Measurements from ENCODE around the gene LRP1B. TPM values are rescaled to one million over a fixed set of nuclear protein-coding genes. Genes with fewer than 3 reads are reported as not detected.

The LRP1B gene
- polyA plus RNA-seq, 1 donor from 2014 or later = 12.7 TPM

GRCh38 chr2:140359056-140359771 is 1771.6 kb downstream of the LRP1B start:
- no peaks in the 10 kb centered on the region for H3K9me2 ChIP-seq (ENCODE audit: insufficient read depth, low read length)
- no peak overlapping the region for H3K4me2 ChIP-seq (ENCODE audit: low read length)
- H3K27me3 ChIP-seq (ENCODE audit: insufficient read depth, low read depth, low read length) = no peaks in the 10 kb centered on the region
- H4K20me1 ChIP-seq (ENCODE audit: insufficient read depth) = no peaks in the 10 kb centered on the region
- no peak overlapping the region for H3K9ac ChIP-seq (ENCODE audit: low read length)
- H3K36me3 ChIP-seq (ENCODE audit: insufficient read depth, low read length) = no peaks in the 10 kb centered on the region
- H3K9me3 ChIP-seq (ENCODE audit: low read length) = no peaks in the 10 kb centered on the region
- H3K79me2 ChIP-seq (replicated peaks; ENCODE audit: insufficient read depth, low read length) = no peaks in the 10 kb centered on the region
- no peak overlapping the region for H2AFZ ChIP-seq (ENCODE audit: low read depth, low read length)
- no peak overlapping the region for H3K4me3 ChIP-seq (ENCODE audit: low read length)
- TF ChIP-seq SMC3 (conservative IDR thresholded peaks at IDR 0.05; ENCODE audit: poor library complexity) (no peak), POLR2AphosphoS5 (IDR thresholded peaks at IDR 0.05) (no peak), RAD21 (conservative IDR thresholded peaks at IDR 0.05) (no peak), CTCF (IDR thresholded peaks at IDR 0.05; ENCODE audit: poor library complexity, severe bottlenecking) (no peak), EP300 (conservative IDR thresholded peaks at IDR 0.05; ENCODE audit: poor library complexity, severe bottlenecking) (no peak), TAF1 (IDR thresholded peaks at IDR 0.05; ENCODE audit: low read depth) (no peak), REST (IDR thresholded peaks at IDR 0.05; ENCODE audit: borderline replicate concordance) (no peak), MXI1 (conservative IDR thresholded peaks at IDR 0.05; ENCODE audit: poor library complexity, severe bottlenecking) (no peak), EZH2 (IDR thresholded peaks at IDR 0.05; ENCODE audit: borderline replicate concordance, insufficient read depth, low read length, poor library complexity, severe bottlenecking) (no peak)
- H3F3A ChIP-seq (ENCODE audit: insufficient read depth, low read length, poor library complexity, severe bottlenecking) = no peaks in the 10 kb centered on the region
- H3K27ac ChIP-seq (ENCODE audit: low read length) = no peak overlapping the region

GRCh38 chr2:140356697-140357096 is 1774.1 kb downstream of the LRP1B start:
- Histone ChIP-seq H3K9me3 (ENCODE audit: low read length) (no peaks in the 10 kb centered on the region), H3K9ac (ENCODE audit: low read length) (no peak overlapping the region), H3F3A (ENCODE audit: insufficient read depth, low read length, poor library complexity, severe bottlenecking) (no peaks in the 10 kb centered on the region), H3K27ac (ENCODE audit: low read length) (no peak overlapping the region), H3K4me3 (ENCODE audit: low read length) (no peak overlapping the region), H3K9me2 (ENCODE audit: insufficient read depth, low read length) (no peaks in the 10 kb centered on the region), H2AFZ (ENCODE audit: low read depth, low read length) (no peak overlapping the region), H4K20me1 (ENCODE audit: insufficient read depth) (no peaks in the 10 kb centered on the region), H3K27me3 (ENCODE audit: insufficient read depth, low read depth, low read length) (no peaks in the 10 kb centered on the region), H3K36me3 (ENCODE audit: insufficient read depth, low read length) (no peaks in the 10 kb centered on the region), H3K4me2 (ENCODE audit: low read length) (no peak overlapping the region), H3K79me2 (replicated peaks; ENCODE audit: insufficient read depth, low read length) (no peaks in the 10 kb centered on the region)
- no peak for TF ChIP-seq CTCF (IDR thresholded peaks at IDR 0.05; ENCODE audit: poor library complexity, severe bottlenecking)
- no peak for TF ChIP-seq POLR2AphosphoS5 (IDR thresholded peaks at IDR 0.05)
- no peak for TF ChIP-seq MXI1 (conservative IDR thresholded peaks at IDR 0.05; ENCODE audit: poor library complexity, severe bottlenecking)
- TF ChIP-seq EP300 (conservative IDR thresholded peaks at IDR 0.05; ENCODE audit: poor library complexity, severe bottlenecking) = no peak
- TF ChIP-seq TAF1 (IDR thresholded peaks at IDR 0.05; ENCODE audit: low read depth) = no peak
- TF ChIP-seq REST (IDR thresholded peaks at IDR 0.05; ENCODE audit: borderline replicate concordance) = no peak
- TF ChIP-seq RAD21 (conservative IDR thresholded peaks at IDR 0.05) = no peak

All from neural cell (in vitro differentiated cells).